Measurements from ENCODE around the gene EPS15.

The EPS15 gene

DNA sequence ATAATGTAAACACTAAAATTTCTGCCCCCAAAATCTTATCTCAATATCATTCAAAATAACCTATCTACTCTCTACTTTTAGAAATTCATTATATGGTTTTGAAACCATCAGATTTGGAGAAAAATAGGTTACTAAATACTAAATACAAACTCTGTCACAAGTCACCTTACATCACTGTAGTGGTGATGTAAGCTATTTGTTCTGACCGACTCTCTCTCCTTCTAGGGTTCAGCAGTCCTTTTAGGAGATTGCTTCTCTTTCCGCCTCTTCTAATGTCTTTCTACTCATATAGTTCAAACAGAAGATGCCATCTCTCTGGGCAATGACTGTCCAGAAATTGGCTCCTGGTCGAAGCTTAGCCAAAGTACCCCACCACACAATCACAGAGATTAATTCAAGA, 93.1 kb downstream of the EPS15 start:
- Histone ChIP-seq H3K9ac (ENCODE audit: low read length) (no peak overlapping the region), H3K27ac (ENCODE audit: low read depth, low read length) (no peak overlapping the region), H3K9me3 (ENCODE audit: insufficient read depth, low read length) (no peaks in the 10 kb centered on the region), H3K79me2 (ENCODE audit: insufficient read depth, low read length) (no peaks in the 10 kb centered on the region), H3K4me2 (ENCODE audit: low read depth, low read length, poor library complexity, severe bottlenecking) (no peak overlapping the region), H3K9me2 (replicated peaks; ENCODE audit: insufficient read depth, low read length) (no peaks in the 10 kb centered on the region), H3K4me3 (ENCODE audit: insufficient read depth, low read length, poor library complexity, severe bottlenecking) (no peak overlapping the region), H2AFZ (ENCODE audit: low read depth, low read length, severe bottlenecking) (no peak overlapping the region), H3K36me3 (ENCODE audit: low read length) (peaks cover 7% of the 10 kb centered on the region; the same call in 1 of the 2 replicates), H4K20me1 (ENCODE audit: low read depth, low read length) (no peaks in the 10 kb centered on the region), H3K27me3 (ENCODE audit: low read length) (no peaks in the 10 kb centered on the region), H3F3A (ENCODE audit: insufficient read depth) (no peaks in the 10 kb centered on the region; the same call in 1 of the 2 replicates)
- TF ChIP-seq, protein P1, sequence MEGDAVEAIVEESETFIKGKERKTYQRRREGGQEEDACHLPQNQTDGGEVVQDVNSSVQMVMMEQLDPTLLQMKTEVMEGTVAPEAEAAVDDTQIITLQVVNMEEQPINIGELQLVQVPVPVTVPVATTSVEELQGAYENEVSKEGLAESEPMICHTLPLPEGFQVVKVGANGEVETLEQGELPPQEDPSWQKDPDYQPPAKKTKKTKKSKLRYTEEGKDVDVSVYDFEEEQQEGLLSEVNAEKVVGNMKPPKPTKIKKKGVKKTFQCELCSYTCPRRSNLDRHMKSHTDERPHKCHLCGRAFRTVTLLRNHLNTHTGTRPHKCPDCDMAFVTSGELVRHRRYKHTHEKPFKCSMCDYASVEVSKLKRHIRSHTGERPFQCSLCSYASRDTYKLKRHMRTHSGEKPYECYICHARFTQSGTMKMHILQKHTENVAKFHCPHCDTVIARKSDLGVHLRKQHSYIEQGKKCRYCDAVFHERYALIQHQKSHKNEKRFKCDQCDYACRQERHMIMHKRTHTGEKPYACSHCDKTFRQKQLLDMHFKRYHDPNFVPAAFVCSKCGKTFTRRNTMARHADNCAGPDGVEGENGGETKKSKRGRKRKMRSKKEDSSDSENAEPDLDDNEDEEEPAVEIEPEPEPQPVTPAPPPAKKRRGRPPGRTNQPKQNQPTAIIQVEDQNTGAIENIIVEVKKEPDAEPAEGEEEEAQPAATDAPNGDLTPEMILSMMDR (IDR thresholded peaks at IDR 0.05; ENCODE audit: insufficient read depth, low read length, poor library complexity, severe bottlenecking): no peak
- no peak for TF ChIP-seq EZH2phosphoT487 (conservative IDR thresholded peaks at IDR 0.05; ENCODE audit: low read length)

DNA sequence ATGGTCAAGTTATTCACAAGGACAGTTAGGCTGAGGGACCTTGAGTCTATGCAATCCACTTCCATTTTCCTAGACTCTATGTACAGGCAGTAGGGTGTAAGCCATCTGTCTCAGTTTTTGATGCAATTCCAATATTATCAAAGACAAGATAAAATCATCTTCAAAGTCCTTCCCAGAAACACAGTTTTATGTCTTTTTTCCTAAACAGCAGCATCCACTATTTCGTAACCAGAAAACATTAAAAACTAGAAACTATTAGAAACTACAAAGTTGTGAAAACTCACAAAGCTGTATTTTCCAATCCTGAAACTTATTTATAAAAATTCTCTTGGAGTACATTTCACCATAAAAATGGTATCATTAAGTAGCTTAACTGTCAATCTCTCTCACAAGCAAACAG, 93.8 kb downstream of the EPS15 start:
- Histone ChIP-seq H3K27ac (ENCODE audit: low read depth, low read length) (no peak overlapping the region), H3K9ac (ENCODE audit: low read length) (no peak overlapping the region), H3K9me3 (ENCODE audit: insufficient read depth, low read length) (no peaks in the 10 kb centered on the region), H3K79me2 (ENCODE audit: insufficient read depth, low read length) (no peaks in the 10 kb centered on the region), H2AFZ (ENCODE audit: low read depth, low read length, severe bottlenecking) (no peak overlapping the region), H3K9me2 (replicated peaks; ENCODE audit: insufficient read depth, low read length) (no peaks in the 10 kb centered on the region), H3K27me3 (ENCODE audit: low read length) (no peaks in the 10 kb centered on the region), H4K20me1 (ENCODE audit: low read depth, low read length) (no peaks in the 10 kb centered on the region), H3K4me2 (ENCODE audit: low read depth, low read length, poor library complexity, severe bottlenecking) (no peak overlapping the region), H3K36me3 (ENCODE audit: low read length) (peaks cover 13% of the 10 kb centered on the region; the same call in 1 of the 2 replicates), H3K4me3 (ENCODE audit: insufficient read depth, low read length, poor library complexity, severe bottlenecking) (no peak overlapping the region), H3F3A (ENCODE audit: insufficient read depth) (peaks cover 1% of the 10 kb centered on the region; the same call in 1 of the 2 replicates)
- TF ChIP-seq, protein P1 (IDR thresholded peaks at IDR 0.05; ENCODE audit: insufficient read depth, low read length, poor library complexity, severe bottlenecking): no peak
- TF ChIP-seq EZH2phosphoT487 (conservative IDR thresholded peaks at IDR 0.05; ENCODE audit: low read length): no peak

DNA sequence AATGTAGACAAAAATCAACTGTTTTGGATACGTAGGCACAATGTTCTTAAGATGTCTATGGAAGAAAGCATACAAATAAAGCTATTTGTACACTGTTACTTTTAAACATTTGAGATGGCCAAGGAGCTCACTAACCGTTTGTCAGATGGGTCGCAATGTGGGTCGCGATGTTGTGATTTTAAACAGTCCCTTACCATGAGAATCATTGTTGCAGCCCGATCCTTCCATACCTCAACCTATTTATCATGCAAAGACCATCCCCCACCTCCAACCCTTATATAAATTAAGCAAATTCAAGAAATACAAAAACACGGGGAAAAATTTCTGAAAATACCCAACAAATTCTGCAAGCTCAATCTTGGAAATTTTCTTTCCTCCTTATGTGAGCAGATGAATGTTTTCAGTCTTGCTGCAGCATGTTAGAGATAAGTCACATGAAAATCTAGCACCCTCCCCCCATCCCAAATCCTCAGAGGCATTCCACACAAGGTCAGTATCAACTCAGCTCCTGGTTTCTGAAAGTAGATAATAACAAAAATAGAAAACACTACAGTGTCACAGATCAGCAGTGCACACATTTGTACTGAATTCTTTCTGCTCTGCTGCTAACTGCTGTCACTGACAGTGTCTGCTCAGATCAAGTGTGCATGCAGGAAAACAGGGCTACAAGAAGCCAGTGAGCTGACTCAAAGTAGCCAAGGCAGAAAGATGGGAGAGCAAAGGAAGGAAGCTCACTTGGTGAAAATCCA, 95.8 kb downstream of the EPS15 start:
- no peaks in the 10 kb centered on the region for H3K27me3 ChIP-seq (ENCODE audit: low read length)
- no peaks in the 10 kb centered on the region for H3K79me2 ChIP-seq (ENCODE audit: insufficient read depth, low read length)
- H3K27ac ChIP-seq (ENCODE audit: low read depth, low read length): no peak overlapping the region
- H3K9ac ChIP-seq (ENCODE audit: low read length): no peak overlapping the region
- H4K20me1 ChIP-seq (ENCODE audit: low read depth, low read length): no peaks in the 10 kb centered on the region
- H3K4me3 ChIP-seq (ENCODE audit: insufficient read depth, low read length, poor library complexity, severe bottlenecking): no peak overlapping the region
- peaks cover 23% of the 10 kb centered on the region; the same call in 1 of the 2 replicates for H3K36me3 ChIP-seq (ENCODE audit: low read length)
- no peak overlapping the region for H2AFZ ChIP-seq (ENCODE audit: low read depth, low read length, severe bottlenecking)
- peaks cover 4% of the 10 kb centered on the region; the same call in 1 of the 2 replicates for H3F3A ChIP-seq (ENCODE audit: insufficient read depth)
- no peaks in the 10 kb centered on the region for H3K9me3 ChIP-seq (ENCODE audit: insufficient read depth, low read length)
- no peak overlapping the region for H3K4me2 ChIP-seq (ENCODE audit: low read depth, low read length, poor library complexity, severe bottlenecking)
- H3K9me2 ChIP-seq (replicated peaks; ENCODE audit: insufficient read depth, low read length): no peaks in the 10 kb centered on the region
- TF ChIP-seq, protein P1 (IDR thresholded peaks at IDR 0.05; ENCODE audit: insufficient read depth, low read length, poor library complexity, severe bottlenecking): no peak
- TF ChIP-seq EZH2phosphoT487 (conservative IDR thresholded peaks at IDR 0.05; ENCODE audit: low read length): no peak
